Psoas muscle (tissue), 8 donors: ENCODE data around the gene MGAT5B. TPM values are rescaled to one million over a fixed set of nuclear protein-coding genes. Genes with fewer than 3 reads are reported as not detected.

Experiments
- ATAC-seq, 4 donors: fragments of 200-7000 bp; cut with Tn5 transposase; one replicate each; pipeline ENCODE4 v1.9.1; 2020; ENCODE audit warnings: moderate library complexity in 3 of 4, mild to moderate bottlenecking in 2 of 4
- DNase-seq, 2 donors: peaks; one replicate each; pipeline ENCODE4 v3.0.0-alpha.2; 2020
- H3K27ac ChIP-seq: fragments of 200-600 bp; one replicate; pipeline ENCODE4 v1.8.0; 2022
- H3K27me3 ChIP-seq, 3 donors: fragments of 200-600 bp in 1 of 3; one replicate each; pipeline versions ENCODE4 v1.6.1 to v1.8.0; 2013 to 2022; ENCODE audit warnings: low read length in 2 of 3, mild to moderate bottlenecking in 2 of 3, moderate library complexity in 1 of 3; ENCODE audit not compliant: insufficient read depth in 3 of 3
- H3K36me3 ChIP-seq, 2 donors: fragments of 200-600 bp in 1 of 2; one replicate each; pipeline versions ENCODE4 v1.6.1 to v1.8.0; 2013 to 2022; ENCODE audit warnings: low read depth in 1 of 2, mild to moderate bottlenecking in 1 of 2, moderate library complexity in 1 of 2; ENCODE audit not compliant: insufficient read depth in 1 of 2
- H3K4me1 ChIP-seq: fragments of 200-600 bp; one replicate; pipeline ENCODE4 v1.8.0; 2022
- H3K4me3 ChIP-seq: fragments of 200-600 bp; one replicate; pipeline ENCODE4 v1.8.0; 2022; ENCODE audit warnings: mild to moderate bottlenecking
- H3K9me3 ChIP-seq: fragments of 200-600 bp; one replicate; pipeline ENCODE4 v1.8.0; 2022
- CTCF ChIP-seq: fragments of 200-600 bp; IDR thresholded peaks from one replicate; pipeline ENCODE4 v1.8.0; 2022; ENCODE audit warnings: antibody characterized with exemption
- WGBS, 3 donors: extraction: QIAGEN DNeasy Blood & Tissue Kit; methylation state at CpG; one replicate each; pipeline versions ENCODE4 v1.1.6 to v1.1.7; 2013; 5-methylcytosine and 5-hydroxymethylcytosine counted together
- intact Hi-C, 2 donors: fragments of 100-400 bp; cut with DNase I; formaldehyde crosslinking; loops; one replicate each; pipeline versions ENCODE4 v1.11.0 to v1.14.2; 2022
- polyA plus RNA-seq, 3 donors: library from polyadenylated mRNA; stranded (reverse); fragments of 200-250 nt; gene quantifications; one replicate each; pipeline ENCODE4 v1.2.3, GENCODE V29; 2013
- total RNA-seq, 4 donors: library from RNA; stranded (reverse); fragmentation: NEBNext Ultra II Directional in 2 of 4; extraction: Animal tissue kit (Norgen Biotek cat#: 25700) in 2 of 4; gene quantifications; one replicate each; pipeline versions ENCODE4 v1.2.1 to v1.2.4, GENCODE V29; 2021 to 2023
- donor health status: healthy with polysubstance abuse.
- donor health status: DM: no; HTN: no; CAD: no; lungs with moderate emphysema.
- donor health status: Bipolar disorder and iron deficiency.
- donor health status: healthy.
- donor health status: DM: yes; HTN: yes; CAD: no.
- donor health status: DM: no; HTN: no; CAD: no.
- donor health status: DM: no; HTN: no; CAD: no.
- donor health status: DM: yes; HTN: yes; CAD: no.

MGAT5B gene
- total and polyA plus RNA-seq, 7 donors = 0.03 to 0.34 (median 0.05) TPM; not detected in 3

- Histone ChIP-seq H3K27me3 (peaks cover 0 to 34% (median 19%) of the 10 kb centered on the region in 3 donors), H3K4me3 (no peak overlapping the region), H3K36me3 (no peaks in the 10 kb centered on the region), H3K9me3 (no peaks in the 10 kb centered on the region), H3K4me1 (no peaks in the 10 kb centered on the region), H3K27ac (no peak overlapping the region)
- WGBS, 3 donors = 67 to 80% (median 72%) methylated on average over 14 of the region's 14 CpGs
- no peak for DNase-seq
- ATAC-seq = no peak
- no peak for TF ChIP-seq CTCF
- intact Hi-C loops = no loop called here
Measured at GRCh38 chr17:76872221-76872873, 4.1 kb downstream of the MGAT5B start.

DNA sequence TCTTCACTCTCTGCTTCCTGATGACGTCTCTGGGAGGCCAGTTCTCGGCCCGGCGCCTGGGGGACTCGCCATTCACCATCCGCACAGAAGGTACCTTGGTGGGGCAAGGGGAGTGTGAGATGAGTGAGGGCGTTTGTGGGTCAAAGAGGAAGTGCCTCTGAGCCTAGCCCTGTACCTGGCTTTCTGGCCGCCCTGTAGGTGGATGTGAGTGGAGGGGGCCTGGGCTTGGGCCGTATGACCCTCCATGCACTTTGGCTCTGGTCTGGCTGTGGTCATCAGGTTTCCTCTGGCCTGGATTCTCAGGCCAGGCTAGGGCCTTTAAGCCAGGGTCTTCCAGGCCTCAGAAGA is 4.6 kb downstream of the MGAT5B start:
- Histone ChIP-seq H3K9me3 (no peaks in the 10 kb centered on the region), H3K27ac (no peak overlapping the region), H3K4me1 (no peaks in the 10 kb centered on the region), H3K27me3 (peaks cover 0 to 34% (median 19%) of the 10 kb centered on the region in 3 donors), H3K4me3 (no peak overlapping the region), H3K36me3 (no peaks in the 10 kb centered on the region)
- no peak for TF ChIP-seq CTCF
- DNase-seq (no peak), ATAC-seq (no peak)
- 83 to 91% (median 86%) methylated on average over 9 of the region's 9 CpGs for WGBS, 3 donors
- intact Hi-C loops = no loop called here

- no peak for ATAC-seq
- 72 to 77% (median 74%) methylated on average over 4 of the region's 4 CpGs for WGBS, 3 donors
- peaks cover 0 to 38% (median 19%) of the 10 kb centered on the region in 3 donors for H3K27me3 ChIP-seq
Measured at GRCh38 chr17:76873856-76874255, 5.7 kb downstream of the MGAT5B start.

DNA sequence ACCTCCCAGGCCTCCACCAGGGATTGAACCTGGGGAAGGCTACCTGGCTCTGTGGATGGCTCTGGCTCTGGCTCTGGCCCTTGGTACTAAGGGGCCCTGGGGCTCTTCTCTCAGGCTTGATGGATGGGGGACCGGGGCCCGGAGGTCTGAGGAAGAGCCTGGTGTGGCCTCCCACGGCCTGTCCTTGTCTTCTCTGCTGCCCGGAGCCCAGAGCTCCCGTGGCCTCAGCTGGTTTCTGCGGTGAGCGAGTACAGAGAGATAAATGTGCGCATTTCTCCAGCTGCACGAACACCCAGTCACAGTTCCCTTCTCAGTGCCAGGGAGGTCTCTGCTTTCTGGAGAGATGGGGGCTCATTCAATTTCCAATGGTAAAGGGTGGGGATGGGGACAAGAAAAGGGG is 9.2 kb downstream of the MGAT5B start:
- Histone ChIP-seq H3K27ac (no peak overlapping the region), H3K4me1 (no peaks in the 10 kb centered on the region), H3K27me3 (peaks cover 0 to 28% (median 3%) of the 10 kb centered on the region in 3 donors), H3K36me3 (no peaks in the 10 kb centered on the region), H3K4me3 (no peak overlapping the region), H3K9me3 (no peaks in the 10 kb centered on the region)
- WGBS, 3 donors = 76 to 79% (median 76%) methylated on average over 9 of the region's 9 CpGs
- intact Hi-C loops = no loop called here
- DNase-seq = no peak
- ATAC-seq = no peak
- no peak for TF ChIP-seq CTCF

More at GRCh38 chr17:76873856-76874255, 5.7 kb downstream of the MGAT5B start:
- TF ChIP-seq CTCF = no peak
- H3K4me3 ChIP-seq = no peak overlapping the region
- no peak overlapping the region for H3K27ac ChIP-seq
- no peaks in the 10 kb centered on the region for H3K9me3 ChIP-seq
- H3K36me3 ChIP-seq = no peaks in the 10 kb centered on the region
- intact Hi-C loops = no loop called here
- DNase-seq = no peak
- no peaks in the 10 kb centered on the region for H3K4me1 ChIP-seq

DNA sequence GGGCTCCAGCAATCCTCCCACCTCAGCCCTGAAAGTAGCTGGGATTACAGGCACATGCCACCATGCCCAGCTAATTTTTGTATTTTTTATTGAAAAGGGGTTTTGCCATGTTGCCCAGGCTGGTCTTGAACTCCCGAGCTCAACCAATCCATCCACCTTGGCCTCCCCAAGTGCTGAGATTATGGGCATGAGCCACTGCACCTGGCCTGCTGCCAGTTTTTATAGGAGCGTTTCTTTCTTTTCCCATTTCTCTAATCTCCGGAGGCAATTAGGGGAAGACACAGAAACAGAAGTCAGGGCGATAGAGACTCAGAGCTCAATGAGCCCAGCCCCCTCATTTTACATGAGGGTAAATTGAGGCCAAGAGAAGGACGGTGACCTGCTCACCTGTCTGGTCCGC is 10.4 kb downstream of the MGAT5B start:
- Histone ChIP-seq H3K9me3 (no peaks in the 10 kb centered on the region), H3K27me3 (peaks cover 0 to 28% (median 3%) of the 10 kb centered on the region in 3 donors), H3K4me3 (no peak overlapping the region), H3K27ac (no peak overlapping the region), H3K4me1 (no peaks in the 10 kb centered on the region), H3K36me3 (no peaks in the 10 kb centered on the region)
- intact Hi-C loops = no loop called here
- 69 to 78% (median 77%) methylated on average over 6 of the region's 6 CpGs for WGBS, 3 donors
- ATAC-seq (no peak), DNase-seq (no peak)
- no peak for TF ChIP-seq CTCF
